Endothelial cell of umbilical vein (primary cell): ENCODE results near the gene SCARF2.
"Not testable (repeated sequence)": the region's sequence is repeated elsewhere in the genome, so short reads cannot be mapped to it uniquely, and the experiment has no call there.

Source experiments
- CTCF ChIP-seq, 2 donors: IDR thresholded peaks; 1 replicate in 1 of 2; 2 replicates in 1 of 2; pipeline ENCODE4 v1.5.1; 2011; ENCODE audit warnings: low read length in 2 of 2, mild to moderate bottlenecking in 2 of 2, moderate library complexity in 2 of 2, control low read depth in 1 of 2, inconsistent platforms in 1 of 2, low read depth in 1 of 2; ENCODE audit not compliant: insufficient read depth in 1 of 2; ENCODE audit errors: extremely low read depth in 1 of 2
- EZH2 ChIP-seq: IDR thresholded peaks from 2 replicates; pipeline ENCODE4 v1.6.1; 2012; ENCODE audit warnings: borderline replicate concordance, low read depth, mild to moderate bottlenecking, moderate library complexity, low read length, inconsistent platforms; ENCODE audit not compliant: severe bottlenecking
- FOS ChIP-seq: IDR thresholded peaks from 2 replicates; pipeline ENCODE4 v1.6.1; 2011; ENCODE audit warnings: mild to moderate bottlenecking, low read length, moderate library complexity, borderline replicate concordance; ENCODE audit not compliant: insufficient read depth
- JUN ChIP-seq: IDR thresholded peaks from 2 replicates; pipeline ENCODE4 v1.6.1; 2011; ENCODE audit warnings: borderline replicate concordance, low read depth; ENCODE audit not compliant: insufficient read length, insufficient read depth
- MAX ChIP-seq: IDR thresholded peaks from 2 replicates; pipeline ENCODE4 v1.6.1; 2011; ENCODE audit not compliant: insufficient read depth, insufficient read length
- MYC ChIP-seq: IDR thresholded peaks from one replicate; pipeline ENCODE4 v1.6.1; 2011; ENCODE audit warnings: mild to moderate bottlenecking, low read depth, low read length
- POLR2A ChIP-seq: IDR thresholded peaks from 2 replicates; pipeline ENCODE4 v1.6.1; 2012; ENCODE audit warnings: low read depth, mild to moderate bottlenecking, control low read depth, low read length
- POLR2AphosphoS5 ChIP-seq: IDR thresholded peaks from 2 replicates; pipeline ENCODE4 v1.6.1; 2012; ENCODE audit warnings: low read depth, mild to moderate bottlenecking, control low read depth, low read length, moderate library complexity; ENCODE audit not compliant: insufficient read depth

- TF ChIP-seq EZH2; CTCF (IDR thresholded peaks at IDR 0.05; ENCODE audit: extremely low read depth in 1 of 2, insufficient read depth in 1 of 2, low read depth in 1 of 2, low read length in 2 of 2); JUN; POLR2A; FOS; POLR2AphosphoS5; MYC; MAX: not testable (repeated sequence)
Observed at GRCh38 chr22:20475569-20475968, 37.9 kb upstream of the SCARF2 start.
